HG02885 (cell line): Measurements from ENCODE around the gene UQCRQ.
"Not testable (repeated sequence)": the region's sequence is repeated elsewhere in the genome, so short reads cannot be mapped to it uniquely, and the experiment has no call there.

Experiments
- ATAC-seq: cut with Tn5 transposase; IDR thresholded peaks from one replicate; pipeline ENCODE4 v1.9.1; 2021; ENCODE audit warnings: mild to moderate bottlenecking; ENCODE audit not compliant: unreplicated experiment, poor library complexity

The UQCRQ gene

DNA sequence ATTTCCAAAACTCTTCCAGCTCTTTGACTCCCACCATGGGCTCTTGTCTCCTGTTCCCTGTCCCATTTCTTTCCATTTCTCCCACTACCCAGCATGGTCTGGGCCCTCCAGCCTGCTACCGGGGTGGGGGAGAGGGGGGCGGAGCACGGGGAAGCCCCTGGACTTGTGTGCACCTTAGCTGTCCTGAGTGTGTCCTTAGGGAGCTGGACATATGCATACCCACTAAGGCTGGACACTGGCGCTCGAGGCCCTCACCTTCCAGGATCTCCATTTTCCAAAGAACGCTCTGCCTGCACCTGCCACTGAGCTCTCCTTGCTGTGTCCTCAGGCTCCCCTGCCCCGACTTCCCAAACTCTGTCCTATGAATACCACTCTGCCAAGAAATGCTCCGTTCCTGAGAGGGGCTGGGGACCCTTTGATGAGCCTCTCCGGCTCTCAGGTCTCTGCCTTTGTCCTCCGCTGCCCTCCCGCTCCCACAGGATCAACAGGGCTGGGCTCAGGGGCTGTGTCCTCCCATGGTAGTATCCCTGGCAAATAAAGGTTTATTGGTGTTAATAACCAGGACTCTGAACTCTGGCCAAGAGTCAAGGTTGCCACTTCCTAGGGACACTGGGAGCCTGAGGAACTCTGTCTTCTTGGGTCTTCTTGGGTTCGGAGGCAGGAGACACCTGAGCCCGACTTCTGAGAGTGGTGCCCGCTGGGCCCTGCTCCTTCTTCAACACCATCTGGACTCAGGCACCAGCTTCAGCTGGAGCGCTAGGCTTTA, 35.2 kb upstream of the UQCRQ start:
- ATAC-seq: no peak

GRCh38 chr5:132832612-132833011, 33.8 kb upstream of the UQCRQ start:
- no peak for ATAC-seq

DNA sequence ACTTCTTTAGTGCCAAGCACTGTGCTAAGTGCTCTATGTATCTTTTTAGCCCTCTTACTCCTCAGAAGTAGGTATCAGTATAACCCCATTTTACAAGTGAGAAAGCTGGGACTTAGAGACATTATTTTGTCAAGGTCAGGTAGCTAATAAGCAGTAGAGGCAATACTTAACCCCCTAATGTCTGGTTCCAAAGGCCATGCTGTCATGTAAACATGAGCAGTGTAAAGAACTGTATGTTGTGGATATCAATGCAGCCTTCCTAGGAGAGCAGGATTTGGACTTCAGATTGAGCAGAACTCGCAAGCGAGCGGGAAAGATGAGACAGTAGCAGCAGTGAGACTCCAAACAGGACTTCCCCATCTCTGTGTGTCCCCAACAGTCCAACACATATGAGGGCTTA, 32.4 kb upstream of the UQCRQ start:
- ATAC-seq: no peak

GRCh38 chr5:132836852-132837251, 29.6 kb upstream of the UQCRQ start:
- ATAC-seq: no peak

- no peak for ATAC-seq
Measured at GRCh38 chr5:132837868-132838267, 28.6 kb upstream of the UQCRQ start.

- no peak for ATAC-seq
Measured at GRCh38 chr5:132838516-132839282, 27.7 kb upstream of the UQCRQ start.

- ATAC-seq: no peak
Measured at GRCh38 chr5:132839426-132840301, 26.8 kb upstream of the UQCRQ start.

DNA sequence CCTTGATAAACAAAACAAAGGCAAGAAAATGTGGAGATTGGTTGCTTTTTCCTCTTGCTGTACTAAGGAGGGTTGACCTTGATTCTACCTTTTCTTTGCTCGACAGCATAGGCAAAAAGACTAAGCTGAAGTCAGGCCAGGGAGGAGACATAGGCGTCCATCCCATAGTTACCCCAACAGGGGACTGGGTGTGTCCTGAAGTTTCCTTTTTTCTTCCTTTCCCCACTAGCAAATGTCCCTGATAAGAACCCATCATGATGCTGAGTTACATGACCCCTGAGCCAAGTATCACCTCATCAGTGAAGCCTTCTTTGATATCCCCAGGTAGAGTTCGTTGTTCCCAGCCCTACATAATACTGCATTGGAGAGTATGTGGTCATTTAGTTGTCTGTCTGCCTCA, 26.1 kb upstream of the UQCRQ start:
- no peak for ATAC-seq

DNA sequence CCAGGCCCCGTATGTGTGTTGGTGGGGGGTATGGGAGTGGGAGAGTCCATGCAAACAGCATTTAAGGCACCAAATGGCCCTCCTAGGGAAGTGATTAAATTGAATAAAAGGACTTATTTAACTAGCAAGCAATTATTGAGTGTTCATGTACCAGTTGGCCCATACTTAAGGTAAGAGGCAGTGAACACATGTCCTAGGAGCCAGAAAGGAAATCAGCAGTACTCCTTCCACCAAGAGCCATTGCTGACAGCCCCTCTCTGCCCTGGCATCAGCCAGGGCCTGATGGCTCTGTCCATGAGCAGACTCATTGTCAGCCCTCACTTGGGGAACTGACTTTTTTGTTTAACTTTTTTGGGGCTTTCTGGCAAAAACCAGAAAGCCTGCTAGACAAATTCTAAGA, 25.5 kb upstream of the UQCRQ start:
- ATAC-seq: no peak

DNA sequence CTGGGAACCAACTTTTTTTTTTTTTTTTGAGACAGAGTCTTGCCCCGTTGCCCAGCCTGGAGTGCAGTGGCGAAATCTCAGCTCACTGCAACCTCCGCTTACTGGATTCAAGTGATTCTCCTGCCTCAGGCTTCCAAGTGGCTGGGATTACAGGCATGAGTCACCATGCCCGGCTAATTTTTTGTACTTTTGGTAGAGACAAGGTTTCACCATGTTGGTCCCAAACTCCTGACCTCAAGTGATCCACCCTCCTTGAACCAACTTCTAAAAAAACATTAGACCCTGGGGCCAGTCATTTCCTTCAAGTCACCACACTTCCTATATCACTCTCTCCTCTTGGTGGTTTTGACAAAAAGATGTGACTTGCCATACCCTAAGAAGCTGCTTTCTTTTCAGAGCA, 25.1 kb upstream of the UQCRQ start:
- ATAC-seq: no peak

DNA sequence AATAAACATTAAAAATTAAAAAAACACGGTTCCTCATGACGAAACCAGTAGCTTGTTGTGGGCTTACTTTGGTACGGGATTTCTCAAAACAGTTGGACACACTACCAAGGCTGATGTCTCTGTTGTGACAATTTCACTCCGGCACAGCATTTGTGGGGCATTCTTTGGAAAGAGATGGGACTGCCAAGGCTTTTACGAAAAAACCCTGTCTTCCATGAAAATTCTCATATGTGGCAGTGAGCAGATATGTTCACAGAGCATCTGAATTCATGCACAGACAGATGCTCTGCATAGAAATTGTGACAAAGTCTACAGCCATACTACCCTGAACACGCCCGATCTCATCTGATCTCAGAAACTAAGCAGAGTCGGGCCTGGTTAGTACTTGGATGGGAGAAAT, 18.2 kb upstream of the UQCRQ start:
- ATAC-seq: no peak

DNA sequence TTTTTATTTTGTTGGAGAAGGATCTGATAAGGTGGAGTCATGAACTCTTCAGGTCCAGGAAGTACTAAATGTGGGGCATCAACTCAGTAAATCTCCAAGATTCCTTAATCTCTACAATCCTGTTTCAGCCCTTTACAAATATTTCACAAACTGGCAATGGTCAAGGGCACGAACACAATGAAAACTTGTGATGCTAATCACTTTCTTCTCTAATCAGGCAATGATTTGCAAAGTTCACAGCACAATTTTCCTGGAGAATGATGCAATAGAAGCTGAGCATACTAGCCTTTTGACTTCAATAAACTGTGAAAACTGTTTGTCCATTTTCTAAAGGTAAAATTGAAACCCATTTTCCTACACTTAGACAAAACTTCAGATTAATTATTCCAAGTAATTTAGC, 17.1 kb upstream of the UQCRQ start:
- ATAC-seq: no peak

DNA sequence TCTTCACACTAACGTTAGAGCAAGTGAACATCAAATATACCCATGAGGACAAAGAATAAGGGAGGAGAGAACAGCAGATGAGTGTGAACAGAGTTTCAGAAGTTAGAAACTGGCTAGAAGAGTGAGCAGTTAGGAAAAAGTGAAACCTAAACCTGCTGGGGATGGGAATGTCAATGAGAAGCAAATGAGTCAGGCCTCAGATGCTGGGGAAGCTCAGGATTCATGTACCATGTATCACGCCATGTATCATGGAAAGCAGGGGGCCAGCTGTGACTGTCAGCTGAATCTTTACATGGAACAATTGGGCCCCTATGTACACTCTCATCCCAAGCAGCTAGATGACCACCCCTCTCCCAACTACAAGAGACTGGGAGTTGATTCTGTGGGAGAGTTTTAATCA, 16.4 kb upstream of the UQCRQ start:
- ATAC-seq: no peak

GRCh38 chr5:132853323-132853722, 13.1 kb upstream of the UQCRQ start:
- no peak for ATAC-seq

- no peak for ATAC-seq
Measured at GRCh38 chr5:132853790-132854189, 12.7 kb upstream of the UQCRQ start.

- no peak for ATAC-seq
Measured at GRCh38 chr5:132854301-132854700, 12.1 kb upstream of the UQCRQ start.

GRCh38 chr5:132854992-132855391, 11.4 kb upstream of the UQCRQ start:
- not testable (repeated sequence) for ATAC-seq

GRCh38 chr5:132856011-132856410, 10.4 kb upstream of the UQCRQ start:
- ATAC-seq: no peak

DNA sequence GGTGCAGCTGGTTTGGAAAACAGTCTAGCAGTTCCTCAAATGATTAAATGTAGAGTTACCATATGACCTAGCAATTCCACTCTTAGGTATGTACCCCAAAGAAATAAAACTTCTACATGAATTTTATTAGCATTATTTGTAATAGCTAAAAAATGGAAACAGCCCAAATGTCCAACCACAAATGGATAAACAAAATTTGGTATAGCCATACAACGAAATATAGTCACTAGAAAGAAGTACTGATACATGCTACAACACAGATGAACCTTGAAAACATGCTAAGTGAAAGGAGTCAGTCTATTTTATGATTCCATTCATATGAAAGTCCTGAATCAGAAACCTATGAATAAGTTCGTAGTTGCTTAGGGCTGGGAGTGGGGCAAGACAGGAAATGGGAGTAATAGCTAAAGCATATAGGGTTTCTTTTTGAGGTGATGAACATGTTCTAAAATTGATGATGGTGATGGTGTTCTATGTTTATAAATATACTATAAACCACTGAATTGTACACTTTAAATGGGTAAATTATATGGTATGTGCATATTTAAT, 6.5 kb upstream of the UQCRQ start:
- ATAC-seq: no peak

GRCh38 chr5:132860742-132861141, 5.7 kb upstream of the UQCRQ start:
- ATAC-seq: no peak
